DMS53 (cell line): ENCODE measurements around the gene FAM83E.
"Not testable (repeated sequence)": the region's sequence is repeated elsewhere in the genome, so short reads cannot be mapped to it uniquely, and the experiment has no call there.

Experiments used
- DNase-seq: peaks from one replicate; lab custom pipeline; 2025; lab: John Stamatoyannopoulos, UW

FAM83E gene

GRCh38 chr19:48614436-48615230 is at the start of gene FAM83E:
FAM83E (minus strand) TSS chr19:48615076; CDS start chr19:48613372, 1,704 bp downstream.
- DNase-seq, result peak; percentile 97

- no peak for DNase-seq
These were observed 49.6 kb upstream of the FAM83E start for GRCh38 chr19:48664476-48664875.

GRCh38 chr19:48663667-48664066 is 48.8 kb upstream of the FAM83E start:
- DNase-seq, result no peak

GRCh38 chr19:48661711-48662090 is 46.8 kb upstream of the FAM83E start:
- no peak for DNase-seq

GRCh38 chr19:48660852-48661710 is 46.2 kb upstream of the FAM83E start:
- peak; percentile 97 for DNase-seq

- DNase-seq, result peak; percentile 40
These were observed 44.9 kb upstream of the FAM83E start for GRCh38 chr19:48659768-48660167.

- no peak for DNase-seq
These were observed 43.6 kb upstream of the FAM83E start for GRCh38 chr19:48658483-48658882.

GRCh38 chr19:48657828-48658227 is 43.0 kb upstream of the FAM83E start:
- DNase-seq, result not testable (repeated sequence)

- DNase-seq, result no peak
These were observed 42.1 kb upstream of the FAM83E start for GRCh38 chr19:48656840-48657474.

- DNase-seq, result peak; percentile 34
These were observed 39.6 kb upstream of the FAM83E start for GRCh38 chr19:48654299-48655059.

- DNase-seq, result no peak
These were observed 36.8 kb upstream of the FAM83E start for GRCh38 chr19:48651683-48652048.

- DNase-seq, result no peak
These were observed 36.3 kb upstream of the FAM83E start for GRCh38 chr19:48650974-48651682.

- no peak for DNase-seq
These were observed 33.3 kb upstream of the FAM83E start for GRCh38 chr19:48648134-48648533.

- DNase-seq, result no peak
These were observed 31.9 kb upstream of the FAM83E start for GRCh38 chr19:48646722-48647216.

GRCh38 chr19:48646001-48646721 is 31.3 kb upstream of the FAM83E start, which contains the start of gene CA11:
CA11 (minus strand) TSS chr19:48646187; CDS start chr19:48645632, 555 bp downstream.
- peak; percentile 96 for DNase-seq

- DNase-seq, result no peak
These were observed 30.7 kb upstream of the FAM83E start for GRCh38 chr19:48645620-48646000.

GRCh38 chr19:48644839-48645619 is 30.2 kb upstream of the FAM83E start:
- DNase-seq, result peak; percentile 89

GRCh38 chr19:48644355-48644754 is 29.5 kb upstream of the FAM83E start:
- no peak for DNase-seq

GRCh38 chr19:48642862-48643261 is 28.0 kb upstream of the FAM83E start:
- DNase-seq, result no peak
